Eye (tissue), 1 donor: ENCODE measurements around the gene RIPOR3.
"Not testable (repeated sequence)": the region's sequence is repeated elsewhere in the genome, so short reads cannot be mapped to it uniquely, and the experiment has no call there.

Experiments used
- DNase-seq: peaks from one replicate; pipeline ENCODE4 v3.0.0-alpha.2; 2015

Gene RIPOR3

GRCh38 chr20:50723672-50724071 is 32.3 kb upstream of the RIPOR3 start:
- DNase-seq = no peak

GRCh38 chr20:50722424-50723155 is 31.2 kb upstream of the RIPOR3 start:
- DNase-seq = no peak

GRCh38 chr20:50721881-50722281 is 30.5 kb upstream of the RIPOR3 start:
- no peak for DNase-seq

GRCh38 chr20:50720582-50720981 is 29.2 kb upstream of the RIPOR3 start:
- no peak for DNase-seq

- DNase-seq = no peak
These were observed 28.7 kb upstream of the RIPOR3 start for GRCh38 chr20:50720026-50720425.

GRCh38 chr20:50719328-50719727 is 28.0 kb upstream of the RIPOR3 start:
- DNase-seq = no peak

GRCh38 chr20:50717974-50718761 is 26.8 kb upstream of the RIPOR3 start:
- no peak for DNase-seq

GRCh38 chr20:50717312-50717711 is 26.0 kb upstream of the RIPOR3 start:
- no peak for DNase-seq

- no peak for DNase-seq
These were observed 25.2 kb upstream of the RIPOR3 start for GRCh38 chr20:50716518-50716917.

- no peak for DNase-seq
These were observed 24.4 kb upstream of the RIPOR3 start for GRCh38 chr20:50715694-50716093.

GRCh38 chr20:50714426-50714825 is 23.1 kb upstream of the RIPOR3 start:
- DNase-seq = not testable (repeated sequence)

GRCh38 chr20:50713657-50714101 is 22.3 kb upstream of the RIPOR3 start:
- no peak for DNase-seq

GRCh38 chr20:50712771-50713656 is 21.7 kb upstream of the RIPOR3 start:
- no peak for DNase-seq

GRCh38 chr20:50711113-50711825 is 19.9 kb upstream of the RIPOR3 start:
- DNase-seq = no peak

- no peak for DNase-seq
These were observed 19.2 kb upstream of the RIPOR3 start for GRCh38 chr20:50710492-50711063.

- DNase-seq = no peak
These were observed 18.3 kb upstream of the RIPOR3 start for GRCh38 chr20:50709636-50709973.

- peak; percentile 61 for DNase-seq
These were observed 17.7 kb upstream of the RIPOR3 start for GRCh38 chr20:50708845-50709635.

GRCh38 chr20:50704971-50705370 is 13.6 kb upstream of the RIPOR3 start:
- no peak for DNase-seq

- DNase-seq = no peak
These were observed 13.2 kb upstream of the RIPOR3 start for GRCh38 chr20:50704514-50704913.

- not testable (repeated sequence) for DNase-seq
These were observed 12.5 kb upstream of the RIPOR3 start for GRCh38 chr20:50703651-50704438.
